MM.1S (cell line): ENCODE measurements around the gene LAMP1.

Experiments used
- CTCF ChIP-seq: fragments of 300-600 bp; sonication (generic); IDR thresholded peaks from 2 replicates; pipeline ENCODE4 v1.5.1; 2016; ENCODE audit warnings: antibody characterized with exemption, low read length, mixed read lengths
- EZH2 ChIP-seq: fragments of 300-600 bp; sonication (generic); optimal IDR thresholded peaks from 2 replicates; pipeline ENCODE3; 2017; ENCODE audit warnings: low read depth, mild to moderate bottlenecking, antibody characterized with exemption, low read length, mixed read lengths
- EZH2phosphoT487 ChIP-seq: fragments of 300-600 bp; sonication (generic); IDR thresholded peaks from 2 replicates; pipeline ENCODE4 v1.6.1; 2018; ENCODE audit warnings: antibody characterized with exemption, low read length

- TF ChIP-seq CTCF (no peak), EZH2phosphoT487 (no peak), EZH2 (no peak)
Measured at GRCh38 chr13:113305208-113305607, 8.2 kb downstream of the LAMP1 start.
